Myocyte (in vitro differentiated cells): ENCODE results near the gene WWOX. TPM values are rescaled to one million over a fixed set of nuclear protein-coding genes. Genes with fewer than 3 reads are reported as not detected.

Experiments
- DNase-seq: peaks from one replicate; pipeline ENCODE4 v3.0.0-alpha.2; 2012; ENCODE audit warnings: low read depth
- total RNA-seq: library from RNA; depleted of rRNA; stranded (reverse); fragments of >200 nt; gene quantifications from 2 replicates; pipeline ENCODE4 v1.2.3, GENCODE V29; 2014

WWOX gene
- total RNA-seq, 1 donor from 2014 or later, result 12.5 TPM

- DNase-seq, result no peak
Observed at GRCh38 chr16:78878570-78878969, 779.1 kb downstream of the WWOX start.

GRCh38 chr16:78879011-78879410 lies 779.6 kb downstream of the WWOX start:
- no peak for DNase-seq

GRCh38 chr16:78882150-78882549 lies 782.7 kb downstream of the WWOX start:
- no peak for DNase-seq

- no peak for DNase-seq
Observed at GRCh38 chr16:78882751-78883150, 783.3 kb downstream of the WWOX start.

- DNase-seq, result no peak
Observed at GRCh38 chr16:78884204-78884603, 784.8 kb downstream of the WWOX start.

GRCh38 chr16:78889346-78889745 lies 789.9 kb downstream of the WWOX start:
- no peak for DNase-seq

GRCh38 chr16:78890373-78890895 lies 791.0 kb downstream of the WWOX start:
- no peak for DNase-seq

GRCh38 chr16:78892951-78893733 lies 793.7 kb downstream of the WWOX start:
- no peak for DNase-seq

GRCh38 chr16:78894886-78895285 lies 795.4 kb downstream of the WWOX start:
- DNase-seq, result no peak

- no peak for DNase-seq
Observed at GRCh38 chr16:78895681-78896080, 796.2 kb downstream of the WWOX start.

GRCh38 chr16:78896280-78896679 lies 796.8 kb downstream of the WWOX start:
- no peak for DNase-seq

GRCh38 chr16:78897299-78897698 lies 797.8 kb downstream of the WWOX start:
- DNase-seq, result no peak

GRCh38 chr16:78900044-78900811 lies 800.8 kb downstream of the WWOX start:
- DNase-seq, result no peak

- no peak for DNase-seq
Observed at GRCh38 chr16:78900966-78901365, 801.5 kb downstream of the WWOX start.

- no peak for DNase-seq
Observed at GRCh38 chr16:78902321-78902720, 802.9 kb downstream of the WWOX start.

- DNase-seq, result no peak
Observed at GRCh38 chr16:78903237-78903636, 803.8 kb downstream of the WWOX start.

GRCh38 chr16:78903843-78904242 lies 804.4 kb downstream of the WWOX start:
- DNase-seq, result no peak

GRCh38 chr16:78906135-78906534 lies 806.7 kb downstream of the WWOX start:
- no peak for DNase-seq

- DNase-seq, result no peak
Observed at GRCh38 chr16:78909226-78909625, 809.8 kb downstream of the WWOX start.

- DNase-seq, result no peak
Observed at GRCh38 chr16:78915811-78916345, 816.4 kb downstream of the WWOX start.

- DNase-seq, result no peak
Observed at GRCh38 chr16:78916928-78917545, 817.6 kb downstream of the WWOX start.
